Skeletal muscle satellite cell (primary cell): ENCODE results near the gene FXYD2.

Experiments
- H3K27me3 ChIP-seq: 2 replicates; pipeline ENCODE4 v1.7.0; 2013; ENCODE audit warnings: low read length; ENCODE audit not compliant: control insufficient read depth, insufficient read depth
- H3K36me3 ChIP-seq: 2 replicates; pipeline ENCODE4 v1.7.0; 2013; ENCODE audit warnings: mild to moderate bottlenecking, control low read depth, low read length; ENCODE audit not compliant: insufficient read depth
- H3K4me1 ChIP-seq: 2 replicates; pipeline ENCODE4 v1.7.0; 2013; ENCODE audit warnings: low read length; ENCODE audit not compliant: control insufficient read depth, insufficient read depth
- H3K4me2 ChIP-seq: 2 replicates; pipeline ENCODE4 v1.7.0; 2013; ENCODE audit warnings: mild to moderate bottlenecking, low read length
- H3K4me3 ChIP-seq: 2 replicates; pipeline ENCODE4 v1.7.0; 2013; ENCODE audit warnings: low read length
- H3K9ac ChIP-seq: 2 replicates; pipeline ENCODE4 v1.7.0; 2013; ENCODE audit warnings: mild to moderate bottlenecking, low read depth, low read length, moderate library complexity
- H3K9me3 ChIP-seq: replicated peaks from 2 replicates; pipeline ENCODE4 v1.7.0; 2013; ENCODE audit warnings: mild to moderate bottlenecking, control low read depth, low read length

The FXYD2 gene

GRCh38 chr11:117839380-117839881, 14.9 kb upstream of the FXYD2 start:
- Histone ChIP-seq H3K4me2 (no peak overlapping the region), H3K27me3 (peaks cover 37% of the 10 kb centered on the region), H3K4me1 (no peaks in the 10 kb centered on the region), H3K36me3 (no peaks in the 10 kb centered on the region), H3K9me3 (no peaks in the 10 kb centered on the region), H3K4me3 (no peak overlapping the region), H3K9ac (no peak overlapping the region)

GRCh38 chr11:117838901-117839300, 14.4 kb upstream of the FXYD2 start:
- no peaks in the 10 kb centered on the region for H3K9me3 ChIP-seq

GRCh38 chr11:117837791-117838190, 13.2 kb upstream of the FXYD2 start:
- no peaks in the 10 kb centered on the region for H3K9me3 ChIP-seq
- no peaks in the 10 kb centered on the region for H3K4me1 ChIP-seq
- no peak overlapping the region for H3K4me2 ChIP-seq
- no peaks in the 10 kb centered on the region for H3K36me3 ChIP-seq
- peaks cover 49% of the 10 kb centered on the region for H3K27me3 ChIP-seq
- no peak overlapping the region for H3K9ac ChIP-seq
- no peak overlapping the region for H3K4me3 ChIP-seq

More at GRCh38 chr11:117838901-117839300, 14.4 kb upstream of the FXYD2 start:
- Histone ChIP-seq H3K4me2 (no peak overlapping the region), H3K4me1 (no peaks in the 10 kb centered on the region), H3K36me3 (no peaks in the 10 kb centered on the region), H3K4me3 (no peak overlapping the region), H3K27me3 (peaks cover 42% of the 10 kb centered on the region), H3K9ac (no peak overlapping the region)

GRCh38 chr11:117837070-117837776, 12.7 kb upstream of the FXYD2 start:
- no peaks in the 10 kb centered on the region for H3K4me1 ChIP-seq
- no peak overlapping the region for H3K4me2 ChIP-seq
- no peaks in the 10 kb centered on the region for H3K36me3 ChIP-seq
- H3K4me3 ChIP-seq: no peak overlapping the region
- peaks cover 50% of the 10 kb centered on the region for H3K27me3 ChIP-seq
- no peaks in the 10 kb centered on the region for H3K9me3 ChIP-seq
- no peak overlapping the region for H3K9ac ChIP-seq

- peaks cover 56% of the 10 kb centered on the region for H3K27me3 ChIP-seq
- H3K9me3 ChIP-seq: no peaks in the 10 kb centered on the region
- no peak overlapping the region for H3K4me2 ChIP-seq
- H3K4me1 ChIP-seq: no peaks in the 10 kb centered on the region
- no peaks in the 10 kb centered on the region for H3K36me3 ChIP-seq
- no peak overlapping the region for H3K4me3 ChIP-seq
- no peak overlapping the region for H3K9ac ChIP-seq
Observed at GRCh38 chr11:117836077-117836960, 11.8 kb upstream of the FXYD2 start.

- no peaks in the 10 kb centered on the region for H3K9me3 ChIP-seq
- no peak overlapping the region for H3K4me3 ChIP-seq
- H3K4me1 ChIP-seq: no peaks in the 10 kb centered on the region
- H3K4me2 ChIP-seq: no peak overlapping the region
- no peaks in the 10 kb centered on the region for H3K36me3 ChIP-seq
- peaks cover 60% of the 10 kb centered on the region for H3K27me3 ChIP-seq
- H3K9ac ChIP-seq: no peak overlapping the region
Observed at GRCh38 chr11:117835576-117835975, 11.0 kb upstream of the FXYD2 start.

GRCh38 chr11:117834838-117835443, 10.4 kb upstream of the FXYD2 start:
- Histone ChIP-seq H3K4me3 (no peak overlapping the region), H3K9ac (no peak overlapping the region), H3K36me3 (no peaks in the 10 kb centered on the region), H3K9me3 (no peaks in the 10 kb centered on the region), H3K27me3 (peaks cover 62% of the 10 kb centered on the region), H3K4me2 (no peak overlapping the region), H3K4me1 (no peaks in the 10 kb centered on the region)

- Histone ChIP-seq H3K9ac (no peak overlapping the region), H3K4me1 (peaks cover under 1% of the 10 kb centered on the region), H3K27me3 (peaks cover 55% of the 10 kb centered on the region), H3K4me2 (no peak overlapping the region), H3K9me3 (no peaks in the 10 kb centered on the region), H3K4me3 (no peak overlapping the region), H3K36me3 (no peaks in the 10 kb centered on the region)
Observed at GRCh38 chr11:117834068-117834810, 9.7 kb upstream of the FXYD2 start.

- H3K4me1 ChIP-seq: peaks cover 8% of the 10 kb centered on the region
- H3K4me3 ChIP-seq: no peak overlapping the region
- H3K4me2 ChIP-seq: no peak overlapping the region
- no peak overlapping the region for H3K9ac ChIP-seq
- no peaks in the 10 kb centered on the region for H3K36me3 ChIP-seq
- H3K27me3 ChIP-seq: peaks cover 55% of the 10 kb centered on the region
- H3K9me3 ChIP-seq: no peaks in the 10 kb centered on the region
Observed at GRCh38 chr11:117833401-117833891, 8.9 kb upstream of the FXYD2 start.

- Histone ChIP-seq H3K27me3 (peaks cover 46% of the 10 kb centered on the region), H3K4me1 (peaks cover 10% of the 10 kb centered on the region), H3K9ac (no peak overlapping the region), H3K36me3 (no peaks in the 10 kb centered on the region), H3K9me3 (no peaks in the 10 kb centered on the region), H3K4me3 (no peak overlapping the region), H3K4me2 (no peak overlapping the region)
Observed at GRCh38 chr11:117832511-117832910, 8.0 kb upstream of the FXYD2 start.
